Retinal pigment epithelial cell (primary cell): ENCODE data around the gene DOLPP1.

Experiments used
- DNase-seq: peaks from one replicate; pipeline ENCODE4 v3.0.0-alpha.2; 2010; ENCODE audit warnings: low read depth
- H3K4me3 ChIP-seq: 2 replicates; pipeline ENCODE4 v1.5.1; 2011; ENCODE audit warnings: mild to moderate bottlenecking, low read length, control low read depth, moderate library complexity
- CTCF ChIP-seq: conservative IDR thresholded peaks from 2 replicates; pipeline ENCODE4 v1.5.1; 2011; ENCODE audit warnings: low read depth, low read length, control low read depth, inconsistent platforms

Gene DOLPP1

GRCh38 chr9:129107651-129108050 is 26.7 kb downstream of the DOLPP1 start:
- no peak for DNase-seq
- TF ChIP-seq CTCF = no peak
- H3K4me3 ChIP-seq = no peak overlapping the region

GRCh38 chr9:129108083-129108804 is 27.3 kb downstream of the DOLPP1 start:
- TF ChIP-seq CTCF = no peak
- DNase-seq = no peak
- H3K4me3 ChIP-seq = no peak overlapping the region

- TF ChIP-seq CTCF = no peak
- DNase-seq = no peak
- no peak overlapping the region for H3K4me3 ChIP-seq
Measured at GRCh38 chr9:129108805-129109536, 28.1 kb downstream of the DOLPP1 start.

GRCh38 chr9:129109537-129109903 is 28.6 kb downstream of the DOLPP1 start:
- no peak for DNase-seq
- TF ChIP-seq CTCF = no peak
- H3K4me3 ChIP-seq = no peak overlapping the region

GRCh38 chr9:129109952-129110739 is 29.2 kb downstream of the DOLPP1 start:
- no peak for TF ChIP-seq CTCF
- no peak for DNase-seq
- peak overlapping the region; percentile 62 for H3K4me3 ChIP-seq

GRCh38 chr9:129110740-129111527 is 30.0 kb downstream of the DOLPP1 start, which contains the start of the genes CRAT and PTPA:
Gene CRAT, minus strand, starts transcription at chr9:129110793. Its CDS starts 284 bp downstream, at chr9:129110509.
Gene PTPA, plus strand, starts transcription at chr9:129111415. Its CDS starts 186 bp downstream, at chr9:129111601.
- H3K4me3 ChIP-seq = peak within 1 kb of the TSS; percentile 88
- TF ChIP-seq CTCF = no peak
- DNase-seq = peak; percentile 70
